GM18867 (cell line): ENCODE data around the gene RAPGEF6.
"Not testable (repeated sequence)": the region's sequence is repeated elsewhere in the genome, so short reads cannot be mapped to it uniquely, and the experiment has no call there.

Experiments used
- ATAC-seq: cut with Tn5 transposase; IDR thresholded peaks from one replicate; pipeline ENCODE4 v1.9.1; 2021; ENCODE audit warnings: mild to moderate bottlenecking, moderate library complexity; ENCODE audit not compliant: unreplicated experiment

The RAPGEF6 gene, protein sequence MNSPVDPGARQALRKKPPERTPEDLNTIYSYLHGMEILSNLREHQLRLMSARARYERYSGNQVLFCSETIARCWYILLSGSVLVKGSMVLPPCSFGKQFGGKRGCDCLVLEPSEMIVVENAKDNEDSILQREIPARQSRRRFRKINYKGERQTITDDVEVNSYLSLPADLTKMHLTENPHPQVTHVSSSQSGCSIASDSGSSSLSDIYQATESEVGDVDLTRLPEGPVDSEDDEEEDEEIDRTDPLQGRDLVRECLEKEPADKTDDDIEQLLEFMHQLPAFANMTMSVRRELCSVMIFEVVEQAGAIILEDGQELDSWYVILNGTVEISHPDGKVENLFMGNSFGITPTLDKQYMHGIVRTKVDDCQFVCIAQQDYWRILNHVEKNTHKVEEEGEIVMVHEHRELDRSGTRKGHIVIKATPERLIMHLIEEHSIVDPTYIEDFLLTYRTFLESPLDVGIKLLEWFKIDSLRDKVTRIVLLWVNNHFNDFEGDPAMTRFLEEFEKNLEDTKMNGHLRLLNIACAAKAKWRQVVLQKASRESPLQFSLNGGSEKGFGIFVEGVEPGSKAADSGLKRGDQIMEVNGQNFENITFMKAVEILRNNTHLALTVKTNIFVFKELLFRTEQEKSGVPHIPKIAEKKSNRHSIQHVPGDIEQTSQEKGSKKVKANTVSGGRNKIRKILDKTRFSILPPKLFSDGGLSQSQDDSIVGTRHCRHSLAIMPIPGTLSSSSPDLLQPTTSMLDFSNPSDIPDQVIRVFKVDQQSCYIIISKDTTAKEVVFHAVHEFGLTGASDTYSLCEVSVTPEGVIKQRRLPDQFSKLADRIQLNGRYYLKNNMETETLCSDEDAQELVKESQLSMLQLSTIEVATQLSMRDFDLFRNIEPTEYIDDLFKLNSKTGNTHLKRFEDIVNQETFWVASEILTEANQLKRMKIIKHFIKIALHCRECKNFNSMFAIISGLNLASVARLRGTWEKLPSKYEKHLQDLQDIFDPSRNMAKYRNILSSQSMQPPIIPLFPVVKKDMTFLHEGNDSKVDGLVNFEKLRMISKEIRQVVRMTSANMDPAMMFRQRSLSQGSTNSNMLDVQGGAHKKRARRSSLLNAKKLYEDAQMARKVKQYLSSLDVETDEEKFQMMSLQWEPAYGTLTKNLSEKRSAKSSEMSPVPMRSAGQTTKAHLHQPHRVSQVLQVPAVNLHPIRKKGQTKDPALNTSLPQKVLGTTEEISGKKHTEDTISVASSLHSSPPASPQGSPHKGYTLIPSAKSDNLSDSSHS (N-terminal part only)

DNA sequence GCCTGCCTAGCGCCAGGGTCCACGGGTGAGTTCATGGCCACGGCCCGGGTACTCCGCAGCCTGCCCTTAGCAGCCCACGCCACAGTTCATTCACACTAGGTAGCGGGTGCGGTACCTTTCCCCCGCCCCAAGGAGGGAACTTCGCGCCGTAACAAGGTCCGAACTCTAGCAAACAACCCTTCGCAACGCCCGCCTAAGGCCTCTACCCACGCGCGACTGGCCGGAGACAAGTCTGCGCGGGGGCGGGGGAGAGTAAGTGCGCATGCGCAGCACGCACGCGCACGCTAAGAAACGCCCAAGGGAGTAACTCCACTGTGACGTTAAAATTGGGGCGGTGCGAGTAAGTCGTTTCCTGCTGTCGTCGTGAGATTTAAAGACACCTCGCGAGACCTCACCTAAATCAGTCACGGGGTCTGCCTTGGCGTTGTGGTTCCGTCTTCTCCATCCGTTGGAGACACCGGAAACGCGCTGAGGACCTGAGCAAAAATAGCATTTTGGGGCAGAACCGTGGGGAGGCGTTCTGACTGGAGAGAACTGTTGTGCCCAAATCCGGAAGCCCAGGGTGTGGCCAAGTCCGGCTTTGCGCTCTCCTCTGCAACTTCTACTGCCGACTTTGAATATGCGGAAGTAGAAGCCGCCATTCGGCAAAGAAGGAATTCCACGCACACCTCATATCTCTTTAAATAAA is at the start of gene RAPGEF6:
RAPGEF6 (minus strand) TSS at position 234 of the 688 bp plus-strand sequence; CDS start at position 35, 199 bp downstream.
- peak; percentile 89 for ATAC-seq

DNA sequence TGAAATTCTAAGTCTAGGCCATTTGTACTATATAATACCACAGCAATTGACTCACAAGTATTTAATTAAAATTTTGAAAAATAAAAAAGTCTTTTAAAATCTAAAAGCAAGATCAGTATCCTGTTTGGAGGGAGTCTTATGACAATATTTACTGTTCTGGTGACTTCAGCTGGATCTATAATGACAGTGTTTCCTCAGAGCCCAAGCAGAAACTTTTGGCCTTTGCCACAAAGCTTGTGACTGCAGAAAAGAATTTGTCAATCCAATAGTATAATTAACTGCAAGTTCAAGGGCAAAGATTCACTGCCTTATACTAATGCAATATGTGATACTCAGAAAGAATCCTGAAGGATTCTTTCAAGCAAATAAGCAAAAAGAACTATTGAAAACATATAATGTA is 49.6 kb upstream of the RAPGEF6 start:
- ATAC-seq = no peak

DNA sequence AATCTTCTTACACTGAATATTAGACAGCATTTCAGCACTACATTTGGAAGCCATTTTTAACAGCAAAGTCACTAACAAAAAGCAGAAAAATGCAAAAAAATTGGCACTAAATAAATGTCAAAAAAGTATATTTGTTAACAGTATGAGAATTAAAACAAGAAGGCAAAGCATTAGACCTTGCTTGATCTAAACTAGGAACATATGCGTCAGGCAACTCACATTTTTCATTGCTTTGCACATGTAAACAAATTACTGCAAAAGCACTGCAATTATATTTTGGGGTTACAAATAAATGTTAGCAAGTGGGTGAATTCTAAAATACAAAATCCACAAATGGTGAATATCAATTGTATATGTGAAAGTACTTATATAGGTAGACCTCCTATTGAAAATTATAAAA is 49.0 kb upstream of the RAPGEF6 start:
- no peak for ATAC-seq

DNA sequence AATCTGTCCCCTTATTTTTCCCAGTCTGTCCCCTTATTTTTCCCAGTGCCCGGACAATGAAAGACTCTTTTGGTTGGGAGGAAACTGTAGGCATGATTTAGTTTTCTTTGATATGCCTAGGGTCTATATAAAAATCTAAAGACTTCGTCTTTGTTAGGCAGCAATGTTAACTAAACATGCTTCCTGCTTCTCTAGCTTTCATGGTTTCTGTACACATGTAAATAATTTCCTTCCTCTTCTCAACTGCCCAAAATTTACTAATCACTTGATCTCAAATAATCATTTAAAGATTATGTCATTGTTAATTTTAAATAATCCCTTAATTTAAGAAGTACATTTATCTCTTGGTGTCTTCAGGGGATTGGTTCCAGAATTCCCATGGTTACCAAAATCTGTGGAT is 47.8 kb upstream of the RAPGEF6 start:
- no peak for ATAC-seq

DNA sequence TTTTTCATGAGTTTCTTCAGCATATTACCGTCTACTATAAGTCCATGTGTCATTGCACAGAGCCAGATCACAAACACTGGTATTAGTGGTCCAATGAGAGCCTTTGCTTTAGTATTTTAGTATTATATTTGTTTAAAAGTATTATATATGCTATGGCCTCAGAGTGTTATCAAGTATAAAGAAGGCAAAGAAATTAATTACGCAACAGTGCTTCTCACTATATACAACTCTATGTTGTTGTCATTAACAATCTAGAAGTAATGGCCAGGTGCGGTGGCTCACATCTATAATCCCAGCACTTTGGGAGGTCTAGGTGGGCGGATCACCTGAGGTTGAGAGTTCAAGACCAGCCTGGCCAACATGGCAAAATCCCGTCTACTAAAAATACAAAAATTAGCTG is 47.1 kb upstream of the RAPGEF6 start:
- ATAC-seq = no peak

DNA sequence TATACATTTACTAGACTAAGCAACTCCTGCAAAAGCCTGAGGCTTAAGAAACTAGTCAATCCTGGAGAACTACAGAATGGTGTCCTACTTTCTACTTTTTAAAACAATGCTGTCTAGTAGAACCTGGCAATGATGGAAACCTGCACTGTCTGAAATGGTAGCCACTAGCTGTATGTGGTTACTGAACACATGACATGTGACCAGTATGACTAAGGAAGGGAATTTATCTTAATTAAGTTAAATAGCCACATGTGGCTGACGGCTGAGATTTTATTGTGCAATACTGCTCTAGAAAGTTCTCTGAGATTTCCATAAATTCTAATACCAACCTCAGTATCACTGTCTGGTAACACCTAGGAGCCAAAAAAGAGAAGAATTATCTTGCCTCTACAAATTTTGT is 44.9 kb upstream of the RAPGEF6 start:
- ATAC-seq = no peak

DNA sequence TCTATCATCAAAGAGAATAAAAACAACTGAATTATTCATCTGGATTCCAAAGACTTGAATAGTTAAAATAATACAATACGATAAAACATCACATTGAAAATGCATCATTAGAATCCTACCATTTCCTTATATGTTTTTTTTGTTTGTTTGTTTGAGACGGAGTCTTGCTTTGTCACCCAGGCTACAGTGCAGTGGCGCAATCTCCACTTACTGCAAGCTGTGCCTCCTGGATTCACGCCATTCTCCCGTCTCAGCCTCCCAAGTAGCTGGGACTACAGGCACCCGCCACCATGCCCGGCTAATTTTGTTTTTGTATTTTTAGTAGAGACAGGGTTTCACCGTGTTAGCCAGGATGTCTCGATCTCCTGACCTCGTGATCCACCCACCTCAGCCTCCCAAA is 43.2 kb upstream of the RAPGEF6 start:
- not testable (repeated sequence) for ATAC-seq

DNA sequence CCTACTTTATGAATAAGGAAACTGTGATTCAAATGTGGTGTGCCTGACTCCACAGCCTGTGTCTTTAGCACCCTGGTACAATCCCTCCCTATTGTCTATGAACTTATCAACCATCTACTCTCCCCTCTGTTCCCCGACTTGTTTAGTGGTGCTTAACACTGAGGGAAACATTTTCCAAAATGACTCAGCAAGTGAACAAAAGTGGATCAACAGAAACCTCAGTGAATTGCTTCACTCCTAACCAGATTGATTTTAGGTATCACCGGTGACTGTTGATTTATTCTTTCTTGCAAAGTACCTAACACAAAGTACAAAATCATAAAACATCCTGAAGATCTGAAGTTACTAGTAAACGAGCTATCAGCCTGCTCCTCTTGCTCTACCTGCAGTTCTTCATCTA is 42.1 kb upstream of the RAPGEF6 start:
- ATAC-seq = no peak

DNA sequence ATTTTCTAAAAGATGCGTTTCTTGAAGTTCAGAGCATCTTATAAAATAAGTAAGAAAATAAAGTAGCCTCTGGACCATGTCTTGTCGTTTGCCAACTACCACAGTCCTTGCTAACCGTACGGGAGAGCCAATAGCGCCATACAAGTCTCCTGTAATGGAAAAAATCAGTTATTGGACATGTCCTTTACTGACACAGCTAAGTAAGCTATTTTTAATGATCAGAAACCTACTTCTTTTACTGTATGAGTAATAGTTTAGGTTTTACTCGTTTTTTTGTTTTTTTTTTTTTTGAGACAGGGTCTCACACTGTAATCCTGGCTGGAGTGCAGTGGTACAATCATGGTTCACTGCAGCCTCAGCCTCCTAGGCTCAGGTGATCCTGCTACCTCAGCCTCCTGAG is 37.7 kb upstream of the RAPGEF6 start:
- peak; percentile 21 for ATAC-seq

DNA sequence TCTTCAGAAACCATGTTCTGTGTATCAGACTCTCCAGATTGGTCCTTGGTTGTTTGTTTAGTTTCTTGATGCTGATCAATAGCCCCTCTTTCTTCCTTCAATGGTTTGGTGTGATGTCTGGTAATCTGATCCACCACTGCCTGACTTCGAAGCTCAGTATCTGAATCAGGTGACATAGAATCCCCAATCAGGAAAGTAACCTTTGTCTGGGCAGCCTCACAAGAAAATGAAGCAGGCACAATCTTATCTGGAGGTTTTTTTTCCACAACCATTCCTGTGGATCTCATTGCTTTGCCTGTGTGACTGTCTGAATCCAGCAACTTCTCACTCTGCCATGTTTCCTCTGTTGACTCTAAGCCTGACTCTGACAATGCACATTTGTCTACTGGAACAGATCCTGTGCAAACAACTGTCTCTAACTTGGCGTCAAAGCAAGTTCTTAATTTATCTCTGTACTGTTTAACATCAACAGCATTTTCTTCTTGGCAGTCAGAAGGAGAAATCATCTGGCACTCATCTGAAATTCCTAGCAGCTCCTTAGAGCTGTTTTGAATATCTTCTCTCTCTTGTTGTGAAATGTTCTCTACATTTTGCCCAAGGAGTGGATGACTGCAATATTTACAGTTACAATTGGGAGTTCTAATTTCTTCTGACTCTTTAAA is 37.1 kb upstream of the RAPGEF6 start:
- no peak for ATAC-seq

DNA sequence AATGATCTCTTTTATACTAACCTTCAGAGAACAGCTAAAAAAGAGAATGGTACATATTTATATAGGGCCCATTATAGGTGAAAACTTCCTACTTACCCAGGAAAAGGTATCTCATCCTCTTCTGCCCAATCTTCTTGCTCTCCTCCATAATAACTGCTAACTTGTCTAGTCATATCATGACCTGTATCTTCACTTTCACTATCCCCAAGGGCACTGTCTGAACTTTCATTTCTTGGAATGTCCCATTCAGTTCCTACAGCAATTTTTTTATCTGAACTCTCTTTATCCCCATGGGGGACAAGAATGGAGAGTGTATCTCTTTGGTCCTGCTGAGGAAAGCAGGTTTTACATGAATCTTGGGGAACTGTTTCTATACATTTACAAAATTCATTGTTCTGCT is 36.4 kb upstream of the RAPGEF6 start:
- peak; percentile 51 for ATAC-seq

DNA sequence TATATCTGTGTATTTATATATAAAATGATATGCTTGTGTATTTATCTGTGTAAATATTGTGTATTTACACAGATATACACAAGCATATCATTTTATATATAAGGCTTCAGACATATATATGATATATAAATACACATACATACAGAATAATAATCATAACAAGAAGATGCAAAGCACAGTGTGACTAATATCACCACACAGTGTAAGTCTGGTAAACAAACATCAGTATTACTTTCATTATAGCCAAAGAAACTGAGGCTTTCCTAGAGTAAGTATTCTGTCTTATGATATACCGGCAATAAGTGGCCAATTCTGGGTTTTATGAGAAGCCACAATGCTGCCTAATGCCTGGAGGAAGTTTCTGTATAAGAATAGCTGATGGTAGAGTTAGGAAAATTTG is 29.9 kb upstream of the RAPGEF6 start:
- no peak for ATAC-seq

DNA sequence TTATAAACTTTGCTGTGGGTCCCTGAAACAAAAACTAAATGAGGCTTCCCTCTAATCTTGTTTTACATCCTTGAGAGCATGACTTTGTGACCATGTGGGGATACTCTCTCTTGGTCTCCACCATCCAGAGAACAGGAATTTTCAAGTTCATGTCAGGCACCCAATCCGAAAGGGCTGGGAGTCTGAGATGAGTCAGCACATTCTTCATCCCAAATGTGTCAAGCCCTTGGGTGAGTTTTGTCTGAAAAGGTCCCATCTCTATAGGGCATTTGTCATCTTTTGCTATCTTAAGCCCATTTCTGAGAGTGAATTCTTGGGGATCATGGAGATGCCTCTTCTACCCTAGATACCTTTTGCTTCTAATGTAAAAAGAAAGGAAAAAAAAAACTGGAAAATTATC is 26.9 kb upstream of the RAPGEF6 start:
- ATAC-seq = no peak

DNA sequence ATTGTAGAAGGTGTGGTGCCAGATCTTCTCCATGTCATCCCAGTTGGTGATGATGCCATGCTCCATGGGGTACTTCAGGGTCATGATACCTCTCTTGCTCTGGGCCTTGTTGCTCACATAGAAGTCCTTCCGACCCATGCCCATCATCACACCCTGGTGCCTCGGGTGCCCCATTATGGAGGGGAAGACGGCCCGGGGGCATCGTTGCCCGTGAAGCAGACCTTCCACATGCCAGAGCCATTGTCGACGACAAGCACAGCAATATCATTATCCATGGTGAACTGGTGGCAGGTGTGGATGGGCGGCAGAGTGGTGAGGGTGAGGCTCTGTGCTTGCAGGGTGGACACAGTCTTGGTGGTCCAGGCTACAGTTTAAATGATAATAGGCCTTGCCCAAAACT is 24.8 kb upstream of the RAPGEF6 start:
- no peak for ATAC-seq

DNA sequence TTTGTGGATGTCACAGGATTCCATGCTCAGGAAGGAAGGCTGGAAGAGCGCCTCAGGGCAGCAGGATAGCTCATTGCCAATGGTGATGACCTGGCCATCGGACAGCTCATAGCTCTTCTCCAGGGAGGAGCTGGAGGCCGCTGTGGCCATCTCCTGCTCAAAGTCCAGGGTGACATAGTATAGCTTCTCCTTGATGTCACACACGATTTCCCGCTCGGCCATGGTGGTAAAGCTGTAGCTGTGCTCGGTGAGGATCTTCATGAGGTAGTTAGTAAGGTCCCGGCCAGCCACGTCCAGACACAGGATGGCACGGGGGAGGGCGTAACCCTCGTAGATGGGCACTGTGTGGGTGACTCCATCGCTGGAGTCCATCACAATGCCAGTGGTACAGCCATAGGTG is 24.3 kb upstream of the RAPGEF6 start:
- ATAC-seq = no peak

DNA sequence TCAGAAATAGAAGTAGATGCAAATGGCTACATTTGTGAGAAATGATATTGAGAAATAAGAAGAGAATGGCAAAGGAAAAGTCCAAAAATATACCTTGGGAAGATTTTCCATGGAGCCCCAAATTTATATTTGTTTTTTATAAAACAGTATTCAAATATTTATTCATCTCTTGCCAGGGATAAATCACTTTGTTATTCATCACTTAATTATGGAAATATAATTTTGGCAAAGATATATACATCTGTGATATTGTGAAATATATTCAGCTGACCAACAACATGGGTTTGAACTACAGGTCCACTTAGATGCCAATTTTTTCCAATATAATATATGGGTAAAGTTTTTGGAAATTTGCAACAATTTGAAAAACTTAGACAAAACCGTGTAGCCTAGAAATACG is 19.7 kb upstream of the RAPGEF6 start:
- ATAC-seq = no peak

DNA sequence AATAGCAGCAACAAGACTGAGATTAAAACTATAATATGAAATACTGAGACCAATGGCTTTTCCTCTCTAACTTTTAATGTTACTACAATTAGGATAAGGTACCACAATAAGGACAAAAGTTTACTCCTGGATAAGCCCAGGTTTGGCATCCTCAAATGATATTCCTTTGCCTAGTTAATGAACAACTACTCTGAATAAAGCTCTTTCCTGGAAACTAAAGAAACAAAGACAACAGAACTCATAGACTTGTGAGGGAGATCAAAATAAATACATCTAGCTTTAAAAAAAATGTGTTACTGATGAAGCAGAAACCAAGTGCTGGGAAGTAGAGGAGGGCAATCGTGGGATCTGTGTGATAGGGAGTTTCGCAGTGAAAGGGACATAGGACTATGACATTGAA is 19.3 kb upstream of the RAPGEF6 start:
- no peak for ATAC-seq

DNA sequence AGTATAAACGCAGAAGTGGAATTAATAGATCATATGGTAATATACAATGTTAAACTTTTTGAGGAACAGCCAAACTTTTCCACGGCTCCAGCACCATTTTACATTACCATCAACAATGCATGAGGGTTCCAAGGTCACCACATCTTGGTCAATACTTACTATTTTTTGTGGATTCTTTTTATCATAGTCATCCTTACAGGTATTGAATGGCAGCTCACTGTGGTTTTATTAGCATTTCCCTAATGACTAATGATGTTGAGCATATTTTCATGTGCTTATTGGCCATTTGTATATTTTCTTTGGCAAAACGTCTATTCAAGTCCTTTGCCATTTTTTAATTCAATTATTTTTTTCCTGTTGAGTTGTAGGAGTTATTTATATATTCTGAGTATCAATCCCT is 14.1 kb upstream of the RAPGEF6 start:
- no peak for ATAC-seq

DNA sequence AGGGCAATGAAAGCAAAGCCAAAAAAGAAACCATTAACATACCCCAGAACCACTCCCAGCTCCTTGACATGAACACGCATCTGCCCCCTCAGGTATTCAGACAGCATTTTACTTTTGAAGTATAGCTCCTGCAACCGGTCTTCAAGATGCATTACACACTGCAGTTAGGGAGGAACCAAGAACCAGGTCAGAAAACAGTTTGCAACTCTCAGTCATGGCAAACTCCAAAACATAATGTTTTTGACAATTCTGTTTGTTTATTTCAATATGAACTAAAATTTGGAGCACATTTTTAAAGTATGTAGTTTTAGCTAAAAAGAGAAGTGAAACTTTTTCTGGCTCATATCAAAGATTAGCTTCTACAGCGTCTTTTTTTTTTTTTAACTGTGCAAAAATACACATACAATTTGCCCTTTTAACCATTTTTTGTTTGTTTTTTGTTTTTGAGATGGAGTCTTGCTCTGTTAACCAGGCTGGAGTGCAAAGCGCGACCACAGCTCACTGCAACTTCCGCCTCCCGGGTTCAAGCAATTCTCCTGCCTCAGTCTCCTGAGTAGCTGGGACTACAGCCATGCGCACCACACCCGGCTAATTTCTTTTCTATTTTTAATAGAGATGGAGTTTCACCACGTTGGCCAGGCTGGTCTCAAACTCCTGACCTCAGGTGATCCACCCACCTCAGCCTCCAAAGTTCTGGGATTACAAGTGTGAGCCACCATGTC is 12.2 kb upstream of the RAPGEF6 start:
- peak; percentile 83 for ATAC-seq

DNA sequence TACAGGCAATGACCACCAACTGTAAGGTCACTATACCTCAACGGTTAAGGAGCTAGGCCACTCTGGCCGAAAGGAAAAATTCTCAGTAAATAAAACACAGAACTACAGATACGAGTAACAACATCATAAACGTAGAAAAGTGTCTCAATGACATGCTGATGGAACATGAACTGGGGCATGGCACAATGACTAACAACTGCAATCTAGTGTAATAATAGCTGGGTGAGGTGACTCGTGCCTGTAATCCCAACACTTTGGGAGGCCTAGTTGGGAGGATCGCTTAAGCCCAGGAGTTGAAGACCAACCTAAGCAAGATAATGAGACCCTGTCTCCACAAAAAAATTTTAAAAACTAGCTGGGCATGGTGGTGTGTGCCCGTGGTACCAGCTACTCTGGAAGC is 9.8 kb upstream of the RAPGEF6 start:
- no peak for ATAC-seq
